T-helper 9 cell (primary cell): ENCODE results near the gene RBCK1.
"Not testable (repeated sequence)": the region's sequence is repeated elsewhere in the genome, so short reads cannot be mapped to it uniquely, and the experiment has no call there.

Source experiments
- DNase-seq: peaks from one replicate; pipeline ENCODE4 v3.0.0-alpha.2; 2020

Gene RBCK1

DNA sequence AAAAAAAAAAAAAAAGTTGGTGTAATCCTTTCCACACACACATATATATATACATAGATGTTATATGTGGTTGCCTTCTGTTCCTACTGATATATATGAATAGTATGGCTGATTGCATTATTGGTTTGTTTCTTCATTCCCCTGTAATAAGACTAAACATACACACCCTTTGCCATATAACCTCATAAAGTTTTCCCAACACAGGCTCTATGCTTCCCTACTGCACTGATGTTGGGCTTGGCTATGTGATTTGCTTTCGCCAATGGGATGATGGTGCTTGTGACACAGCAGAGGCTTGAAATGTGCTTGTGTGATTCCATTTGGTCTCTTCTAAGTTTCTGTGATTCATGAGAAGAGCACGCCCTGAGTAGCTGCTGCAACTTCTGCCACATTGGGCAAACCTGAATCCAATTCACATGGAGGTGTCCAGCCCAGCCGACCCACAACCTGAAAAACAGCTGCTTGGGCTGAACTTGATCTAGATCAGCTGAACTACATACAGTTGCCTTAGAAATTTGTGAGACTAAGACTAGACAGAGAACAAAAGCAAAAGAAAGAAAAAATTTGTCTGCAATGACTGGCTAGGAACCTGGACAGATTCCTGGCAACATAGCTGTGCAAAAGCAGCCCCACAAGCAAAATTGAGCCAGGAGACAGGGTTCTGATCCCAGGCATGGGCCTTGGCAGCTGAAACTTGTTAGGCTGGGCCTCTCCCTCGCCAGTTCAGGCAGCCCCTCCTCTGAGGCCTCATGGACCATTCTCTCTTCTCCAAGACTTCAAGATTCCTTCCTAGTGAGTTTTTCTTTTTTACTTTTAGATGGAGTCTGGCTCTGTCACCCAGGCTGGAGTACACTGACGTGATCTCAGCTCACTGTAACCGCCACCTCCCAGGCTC, 67.6 kb downstream of the RBCK1 start:
- DNase-seq = no peak

DNA sequence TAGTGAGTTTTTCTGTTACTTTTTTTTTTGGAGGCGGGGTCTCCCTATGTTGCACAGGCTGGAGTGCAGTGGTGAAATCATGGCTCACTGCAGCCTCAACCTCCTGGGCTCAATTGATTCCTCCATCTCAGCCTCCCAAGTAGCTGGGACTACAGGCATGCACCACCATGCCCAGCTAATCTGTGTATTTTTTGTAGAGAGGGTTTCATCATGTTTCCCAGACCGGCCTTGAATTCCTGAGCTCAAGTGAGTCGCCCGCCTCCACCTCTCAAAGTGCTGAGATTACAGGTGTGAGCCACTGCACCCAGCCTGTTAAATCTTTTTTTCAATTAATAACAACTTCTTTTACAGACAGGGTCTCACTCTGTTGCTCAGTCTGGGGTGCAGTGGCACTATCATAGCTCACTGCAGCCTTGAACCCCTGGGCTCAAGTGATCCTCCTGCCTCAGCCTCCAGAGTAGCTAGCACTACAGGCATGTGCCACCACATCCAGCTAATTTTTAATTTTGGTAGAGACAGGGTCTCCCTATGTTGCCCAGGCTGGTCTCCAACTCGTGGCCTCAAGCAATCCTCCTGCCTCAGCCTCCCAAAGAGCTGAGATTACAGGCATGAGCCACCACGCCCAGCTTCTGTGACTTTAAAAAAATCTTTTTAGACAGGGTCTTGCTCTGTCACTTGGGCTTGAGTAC, 68.6 kb downstream of the RBCK1 start:
- not testable (repeated sequence) for DNase-seq

- no peak for DNase-seq
These were observed 70.2 kb downstream of the RBCK1 start for GRCh38 chr20:478010-478948.

DNA sequence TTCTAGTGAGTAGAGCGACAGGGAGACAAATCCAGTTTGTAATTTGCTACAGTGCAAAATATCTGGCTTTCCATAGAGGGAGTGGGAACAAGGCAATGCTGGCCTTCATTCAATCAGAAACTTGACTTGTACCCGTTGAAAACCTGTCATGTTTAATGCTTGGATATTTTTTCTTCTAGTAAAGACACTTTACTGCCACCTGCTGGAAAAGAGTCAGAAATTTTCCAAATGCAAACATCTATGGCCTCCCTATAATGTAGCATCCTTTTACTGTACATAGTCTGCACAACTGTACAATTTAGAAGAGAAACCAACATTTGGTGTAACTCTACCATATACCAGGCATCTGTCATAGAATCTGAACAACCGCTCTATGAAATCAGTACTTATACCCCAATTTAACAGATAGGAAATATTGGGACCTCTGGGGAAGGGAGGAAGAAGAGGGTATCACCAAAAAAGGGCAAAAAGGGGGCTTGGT, 70.9 kb downstream of the RBCK1 start:
- no peak for DNase-seq

GRCh38 chr20:479487-479886, 71.4 kb downstream of the RBCK1 start:
- no peak for DNase-seq

DNA sequence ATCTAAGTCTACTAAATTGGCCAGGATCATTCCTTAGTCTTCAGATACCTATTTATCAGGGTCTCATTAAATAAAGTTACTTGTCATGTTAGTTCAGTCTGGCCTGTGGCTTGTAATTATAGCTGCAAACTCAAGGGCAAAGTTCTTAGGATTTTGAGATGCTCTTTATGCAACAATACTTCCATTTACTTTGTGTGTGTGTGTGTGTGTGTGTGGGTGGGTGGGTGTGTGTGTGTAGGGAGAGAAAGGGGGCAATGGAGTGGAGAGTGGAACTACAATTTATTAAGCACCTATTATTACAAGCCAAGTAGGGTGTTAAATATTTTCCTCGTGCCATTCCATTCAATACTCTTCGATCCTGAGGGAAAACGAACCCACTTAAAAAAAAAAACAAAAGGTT, 71.9 kb downstream of the RBCK1 start:
- no peak for DNase-seq

DNA sequence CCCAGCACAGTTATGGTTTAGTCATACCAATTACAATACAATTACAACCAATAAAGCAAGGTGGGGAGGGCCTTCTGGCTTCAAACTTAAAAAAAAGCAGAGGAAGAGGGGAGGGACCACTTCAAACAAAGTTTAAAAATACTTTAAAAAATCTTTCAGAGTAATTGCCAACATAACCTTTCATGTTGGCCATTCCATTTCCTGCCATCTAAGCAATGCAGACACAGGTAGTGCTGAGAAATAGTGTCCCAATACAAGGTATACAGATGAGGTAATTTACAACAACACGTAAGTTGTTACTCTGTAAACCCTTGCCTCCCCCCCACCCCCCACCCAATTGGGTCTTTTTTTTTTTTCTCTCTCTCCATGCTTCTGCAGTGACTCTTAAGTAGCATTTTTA, 73.1 kb downstream of the RBCK1 start:
- DNase-seq = no peak
